H7 (cell line): Measurements from ENCODE around the gene TGM3. TPM values are rescaled to one million over a fixed set of nuclear protein-coding genes. Genes with fewer than 3 reads are reported as not detected.

ENCODE experiments used
- DNase-seq: peaks from one replicate; pipeline ENCODE4 v3.0.0; 2012
- H3K27me3 ChIP-seq: 2 replicates; pipeline ENCODE4 v1.6.0; 2011; ENCODE audit warnings: mild to moderate bottlenecking, low read length; ENCODE audit not compliant: control insufficient read depth, insufficient read depth
- H3K36me3 ChIP-seq: replicated peaks from 2 replicates; pipeline ENCODE4 v1.5.1; 2011; ENCODE audit warnings: low read length; ENCODE audit not compliant: control insufficient read depth, insufficient read depth
- H3K4me3 ChIP-seq: 2 replicates; pipeline ENCODE4 v1.5.1; 2011; ENCODE audit warnings: low read depth, mild to moderate bottlenecking, control low read depth, low read length, moderate library complexity; ENCODE audit not compliant: insufficient read depth
- total RNA-seq: library from RNA; depleted of rRNA; stranded (reverse); fragments of >200 nt; shearing (Covaris generic); gene quantifications from 2 replicates; pipeline ENCODE4 v1.2.3, GENCODE V29; 2014

Gene TGM3
- total RNA-seq, 1 experiment from 2014 or later, result 0.90 TPM

GRCh38 chr20:2331106-2331505 is 35.3 kb downstream of the TGM3 start:
- no peaks in the 10 kb centered on the region for H3K27me3 ChIP-seq
- DNase-seq, result no peak
- no peaks in the 10 kb centered on the region for H3K36me3 ChIP-seq

GRCh38 chr20:2331901-2332565 is 36.2 kb downstream of the TGM3 start:
- H3K27me3 ChIP-seq, result no peaks in the 10 kb centered on the region
- no peaks in the 10 kb centered on the region for H3K36me3 ChIP-seq
- no peak for DNase-seq
- H3K4me3 ChIP-seq, result no peak overlapping the region

More at GRCh38 chr20:2331106-2331505, 35.3 kb downstream of the TGM3 start:
- no peak overlapping the region for H3K4me3 ChIP-seq

- DNase-seq, result no peak
- no peaks in the 10 kb centered on the region for H3K36me3 ChIP-seq
- H3K27me3 ChIP-seq, result no peaks in the 10 kb centered on the region
- no peak overlapping the region for H3K4me3 ChIP-seq
Measured at GRCh38 chr20:2332711-2333110, 36.9 kb downstream of the TGM3 start.

GRCh38 chr20:2333821-2334220 is 38.0 kb downstream of the TGM3 start:
- Histone ChIP-seq H3K27me3 (no peaks in the 10 kb centered on the region), H3K36me3 (no peaks in the 10 kb centered on the region), H3K4me3 (no peak overlapping the region)
- no peak for DNase-seq

- no peaks in the 10 kb centered on the region for H3K36me3 ChIP-seq
- H3K27me3 ChIP-seq, result no peaks in the 10 kb centered on the region
- H3K4me3 ChIP-seq, result no peak overlapping the region
- DNase-seq, result no peak
Measured at GRCh38 chr20:2335096-2335870, 39.5 kb downstream of the TGM3 start.

GRCh38 chr20:2336471-2336870 is 40.7 kb downstream of the TGM3 start:
- Histone ChIP-seq H3K36me3 (no peaks in the 10 kb centered on the region), H3K4me3 (no peak overlapping the region), H3K27me3 (no peaks in the 10 kb centered on the region)
- DNase-seq, result no peak

- H3K4me3 ChIP-seq, result no peak overlapping the region
- DNase-seq, result no peak
- no peaks in the 10 kb centered on the region for H3K36me3 ChIP-seq
- no peaks in the 10 kb centered on the region for H3K27me3 ChIP-seq
Measured at GRCh38 chr20:2337142-2337541, 41.3 kb downstream of the TGM3 start.

GRCh38 chr20:2338411-2339066 is 42.7 kb downstream of the TGM3 start:
- Histone ChIP-seq H3K27me3 (no peaks in the 10 kb centered on the region), H3K36me3 (no peaks in the 10 kb centered on the region), H3K4me3 (no peak overlapping the region)
- no peak for DNase-seq

GRCh38 chr20:2340136-2340535 is 44.3 kb downstream of the TGM3 start:
- Histone ChIP-seq H3K4me3 (no peak overlapping the region), H3K27me3 (no peaks in the 10 kb centered on the region), H3K36me3 (no peaks in the 10 kb centered on the region)
- DNase-seq, result peak; percentile 67

GRCh38 chr20:2340823-2341222 is 45.0 kb downstream of the TGM3 start:
- Histone ChIP-seq H3K4me3 (no peak overlapping the region), H3K27me3 (no peaks in the 10 kb centered on the region), H3K36me3 (no peaks in the 10 kb centered on the region)
- no peak for DNase-seq

GRCh38 chr20:2341336-2341735 is 45.5 kb downstream of the TGM3 start:
- no peaks in the 10 kb centered on the region for H3K27me3 ChIP-seq
- no peaks in the 10 kb centered on the region for H3K36me3 ChIP-seq
- no peak overlapping the region for H3K4me3 ChIP-seq
- no peak for DNase-seq

GRCh38 chr20:2342243-2342642 is 46.4 kb downstream of the TGM3 start:
- H3K27me3 ChIP-seq, result no peaks in the 10 kb centered on the region
- no peaks in the 10 kb centered on the region for H3K36me3 ChIP-seq
- no peak overlapping the region for H3K4me3 ChIP-seq
- DNase-seq, result no peak

- Histone ChIP-seq H3K36me3 (no peaks in the 10 kb centered on the region), H3K4me3 (no peak overlapping the region), H3K27me3 (no peaks in the 10 kb centered on the region)
- no peak for DNase-seq
Measured at GRCh38 chr20:2346188-2346587, 50.4 kb downstream of the TGM3 start.

- Histone ChIP-seq H3K4me3 (no peak overlapping the region), H3K27me3 (no peaks in the 10 kb centered on the region), H3K36me3 (no peaks in the 10 kb centered on the region)
- DNase-seq, result no peak
Measured at GRCh38 chr20:2348336-2348735, 52.5 kb downstream of the TGM3 start.

GRCh38 chr20:2349801-2350200 is 54.0 kb downstream of the TGM3 start:
- no peaks in the 10 kb centered on the region for H3K36me3 ChIP-seq

More at GRCh38 chr20:2349801-2350200, 54.0 kb downstream of the TGM3 start:
- Histone ChIP-seq H3K27me3 (no peaks in the 10 kb centered on the region), H3K4me3 (no peak overlapping the region)
- DNase-seq, result no peak
